ENCODE results near the gene CHMP6. TPM values are rescaled to one million over a fixed set of nuclear protein-coding genes. Genes with fewer than 3 reads are reported as not detected.
A peak's percentile ranks its signal among the peaks of the same experiment; 100 is the strongest.

CHMP6 gene
- total RNA-seq, 2 experiments from 2014 or later: 17.1 to 17.3 TPM

- peaks cover 14% of the 10 kb centered on the region for H3K4me1 Mint-ChIP-seq (ENCODE audit: low read depth)
- intact Hi-C loops (cut with micrococcal nuclease): no loop called here
- H3K27me3 Mint-ChIP-seq: no peaks in the 10 kb centered on the region
- peaks cover 1% of the 10 kb centered on the region for H3K36me3 Mint-ChIP-seq
- CTCF ChIA-PET: interaction anchor here (0.6 to 1.4 kb wide), 8 partner anchors 22 to 917 kb away, joined by 3 to 6 read pairs (median 4); partner anchors contain the start of gene GAA
- POLR2A ChIA-PET: no interaction called here
- peak overlapping the region; percentile 67 for H3K27ac Mint-ChIP-seq
- peak; percentile 45 for DNase-seq
- peak overlapping the region; percentile 53 for H3K4me3 Mint-ChIP-seq
- peaks cover 8% of the 10 kb centered on the region for H3K9me3 Mint-ChIP-seq
Observed at GRCh38 chr17:81018044-81018802, 26.6 kb downstream of the CHMP6 start.

- intact Hi-C loops (cut with micrococcal nuclease): no loop called here
Observed at GRCh38 chr17:81019563-81020442, 28.2 kb downstream of the CHMP6 start.

GRCh38 chr17:81020443-81020766, 28.8 kb downstream of the CHMP6 start:
- intact Hi-C loops (cut with micrococcal nuclease): no loop called here
- CTCF ChIA-PET: interaction anchor here (0.5 to 6.1 kb wide), 3 partner anchors 77 to 479 kb away, joined by 3 to 87 read pairs (median 3); no protein-coding TSS in a partner anchor
- Mint-ChIP-seq H3K36me3 (peaks cover 1% of the 10 kb centered on the region), H3K4me1 (ENCODE audit: low read depth) (peaks cover 21% of the 10 kb centered on the region), H3K27me3 (peaks cover 4% of the 10 kb centered on the region), H3K9me3 (peaks cover 8% of the 10 kb centered on the region), H3K4me3 (no peak overlapping the region), H3K27ac (no peak overlapping the region)
- DNase-seq: no peak
- POLR2A ChIA-PET: no interaction called here

More at GRCh38 chr17:81019563-81020442, 28.2 kb downstream of the CHMP6 start:
- Mint-ChIP-seq H3K4me3 (no peak overlapping the region), H3K4me1 (ENCODE audit: low read depth) (peaks cover 21% of the 10 kb centered on the region), H3K36me3 (peaks cover 1% of the 10 kb centered on the region), H3K27ac (no peak overlapping the region), H3K27me3 (peaks cover 3% of the 10 kb centered on the region), H3K9me3 (peaks cover 8% of the 10 kb centered on the region)
- ChIA-PET POLR2A (interaction anchor here (0.5 kb wide), 1 partner anchor 94 kb away, joined by 5 read pairs; no protein-coding TSS in a partner anchor), CTCF (interaction anchor here (0.5 to 6.1 kb wide), 4 partner anchors 9 to 480 kb away, joined by 3 to 87 read pairs (median 3); no protein-coding TSS in a partner anchor)
- no peak for DNase-seq

GRCh38 chr17:81020767-81021497, 29.3 kb downstream of the CHMP6 start:
- CTCF ChIA-PET: interaction anchor here (0.6 to 6.1 kb wide), 2 partner anchors 77 to 83 kb away, joined by 3 to 87 read pairs; no protein-coding TSS in a partner anchor

GRCh38 chr17:81021531-81022343, 30.1 kb downstream of the CHMP6 start:
- Mint-ChIP-seq H3K27me3 (peaks cover 11% of the 10 kb centered on the region), H3K27ac (no peak overlapping the region), H3K9me3 (peaks cover 3% of the 10 kb centered on the region), H3K4me1 (ENCODE audit: low read depth) (peaks cover 21% of the 10 kb centered on the region), H3K36me3 (no peaks in the 10 kb centered on the region), H3K4me3 (no peak overlapping the region)
- intact Hi-C loops (cut with micrococcal nuclease): no loop called here
- POLR2A ChIA-PET: no interaction called here
- no peak for DNase-seq
- CTCF ChIA-PET: interaction anchor here (0.7 to 6.1 kb wide), 4 partner anchors 15 to 463 kb away, joined by 3 to 87 read pairs (median 4); no protein-coding TSS in a partner anchor

More at GRCh38 chr17:81020767-81021497, 29.3 kb downstream of the CHMP6 start:
- H3K9me3 Mint-ChIP-seq: peaks cover 8% of the 10 kb centered on the region
- no peak for DNase-seq
- no peak overlapping the region for H3K4me3 Mint-ChIP-seq
- POLR2A ChIA-PET: no interaction called here
- peaks cover 1% of the 10 kb centered on the region for H3K36me3 Mint-ChIP-seq
- intact Hi-C loops (cut with micrococcal nuclease): no loop called here
- peaks cover 21% of the 10 kb centered on the region for H3K4me1 Mint-ChIP-seq (ENCODE audit: low read depth)
- H3K27ac Mint-ChIP-seq: no peak overlapping the region
- peaks cover 4% of the 10 kb centered on the region for H3K27me3 Mint-ChIP-seq

GRCh38 chr17:81022344-81022676, 30.7 kb downstream of the CHMP6 start:
- POLR2A ChIA-PET: no interaction called here
- H3K27ac Mint-ChIP-seq: no peak overlapping the region

GRCh38 chr17:81025065-81025740, 33.6 kb downstream of the CHMP6 start:
- CTCF ChIA-PET: interaction anchor here (0.7 to 6.1 kb wide), 6 partner anchors 15 to 79 kb away, joined by 3 to 87 read pairs (median 12); no protein-coding TSS in a partner anchor
- no peak for DNase-seq
- intact Hi-C loops (cut with micrococcal nuclease): no loop called here
- no peak overlapping the region for H3K4me3 Mint-ChIP-seq
- H3K4me1 Mint-ChIP-seq (ENCODE audit: low read depth): peaks cover 8% of the 10 kb centered on the region
- H3K9me3 Mint-ChIP-seq: peaks cover 7% of the 10 kb centered on the region
- H3K27ac Mint-ChIP-seq: no peak overlapping the region
- H3K36me3 Mint-ChIP-seq: no peaks in the 10 kb centered on the region
- POLR2A ChIA-PET: no interaction called here
- H3K27me3 Mint-ChIP-seq: peaks cover 19% of the 10 kb centered on the region

More at GRCh38 chr17:81022344-81022676, 30.7 kb downstream of the CHMP6 start:
- Mint-ChIP-seq H3K27me3 (peaks cover 15% of the 10 kb centered on the region), H3K4me1 (ENCODE audit: low read depth) (peaks cover 19% of the 10 kb centered on the region), H3K4me3 (no peak overlapping the region), H3K9me3 (peaks cover 6% of the 10 kb centered on the region), H3K36me3 (no peaks in the 10 kb centered on the region)
- no peak for DNase-seq
- intact Hi-C loops (cut with micrococcal nuclease): no loop called here
- CTCF ChIA-PET: interaction anchor here (0.7 to 6.1 kb wide), 4 partner anchors 15 to 462 kb away, joined by 3 to 87 read pairs (median 4); no protein-coding TSS in a partner anchor

- Mint-ChIP-seq H3K4me3 (no peak overlapping the region), H3K27ac (no peak overlapping the region), H3K9me3 (peaks cover 7% of the 10 kb centered on the region), H3K36me3 (no peaks in the 10 kb centered on the region), H3K4me1 (ENCODE audit: low read depth) (peaks cover 8% of the 10 kb centered on the region), H3K27me3 (peaks cover 19% of the 10 kb centered on the region)
- ChIA-PET POLR2A (no interaction called here), CTCF (interaction anchor here (1.0 to 6.1 kb wide), 4 partner anchors 15 to 78 kb away, joined by 3 to 87 read pairs (median 15); no protein-coding TSS in a partner anchor)
- DNase-seq: no peak
- intact Hi-C loops (cut with micrococcal nuclease): no loop called here
Observed at GRCh38 chr17:81025741-81026129, 34.1 kb downstream of the CHMP6 start.

- POLR2A ChIA-PET: no interaction called here
- DNase-seq: no peak
- Mint-ChIP-seq H3K36me3 (no peaks in the 10 kb centered on the region), H3K27me3 (peaks cover 19% of the 10 kb centered on the region), H3K9me3 (peaks cover 7% of the 10 kb centered on the region), H3K27ac (no peak overlapping the region), H3K4me3 (no peak overlapping the region), H3K4me1 (ENCODE audit: low read depth) (peaks cover 8% of the 10 kb centered on the region)
- CTCF ChIA-PET: interaction anchor here (6.1 kb wide), 1 partner anchor 77 kb away, joined by 87 read pairs; no protein-coding TSS in a partner anchor
- intact Hi-C loops (cut with micrococcal nuclease): no loop called here
Observed at GRCh38 chr17:81026266-81027036, 34.8 kb downstream of the CHMP6 start.

- intact Hi-C loops (cut with micrococcal nuclease): no loop called here
- CTCF ChIA-PET: no interaction called here
Observed at GRCh38 chr17:81027038-81027437, 35.4 kb downstream of the CHMP6 start.

More at GRCh38 chr17:81027038-81027437, 35.4 kb downstream of the CHMP6 start:
- H3K27me3 Mint-ChIP-seq: peaks cover 19% of the 10 kb centered on the region
- peaks cover 8% of the 10 kb centered on the region for H3K4me1 Mint-ChIP-seq (ENCODE audit: low read depth)
- DNase-seq: no peak
- POLR2A ChIA-PET: no interaction called here
- no peak overlapping the region for H3K4me3 Mint-ChIP-seq
- no peaks in the 10 kb centered on the region for H3K36me3 Mint-ChIP-seq
- no peak overlapping the region for H3K27ac Mint-ChIP-seq
- H3K9me3 Mint-ChIP-seq: peaks cover 7% of the 10 kb centered on the region
